GM10266 (cell line): ENCODE results near the gene ARHGEF11.
A peak's percentile ranks its signal among the peaks of the same experiment; 100 is the strongest.

ENCODE experiments used
- DNase-seq: peaks from one replicate; pipeline ENCODE4 v3.0.0; 2012; ENCODE audit errors: extremely low spot score
- CTCF ChIP-seq: IDR thresholded peaks from 2 replicates; pipeline ENCODE4 v1.5.1; 2012; ENCODE audit warnings: mild to moderate bottlenecking, low read depth; ENCODE audit not compliant: control insufficient read depth, insufficient read depth; ENCODE audit errors: missing control alignments

Gene ARHGEF11

DNA sequence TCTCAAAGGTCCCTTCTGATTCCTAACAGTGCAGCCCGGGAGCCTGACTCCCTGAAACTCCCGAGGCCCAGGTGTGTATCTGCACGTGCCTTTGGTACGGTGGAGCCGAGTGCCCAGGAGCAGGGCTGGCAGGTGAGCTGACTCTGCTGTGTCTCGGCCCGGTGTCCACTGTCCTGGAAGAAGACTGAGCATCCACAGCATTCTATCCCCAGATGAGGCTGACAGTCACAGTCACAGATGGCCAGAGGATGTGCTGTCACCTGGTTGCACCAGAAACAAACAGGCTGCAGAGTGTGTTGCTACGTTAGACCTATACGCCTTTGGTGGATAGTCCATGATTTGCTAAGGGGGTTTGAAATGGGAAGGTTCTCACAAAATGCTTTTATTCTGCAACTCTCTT is 44.2 kb upstream of the ARHGEF11 start:
- no peak for DNase-seq
- TF ChIP-seq CTCF = peak; percentile 3

DNA sequence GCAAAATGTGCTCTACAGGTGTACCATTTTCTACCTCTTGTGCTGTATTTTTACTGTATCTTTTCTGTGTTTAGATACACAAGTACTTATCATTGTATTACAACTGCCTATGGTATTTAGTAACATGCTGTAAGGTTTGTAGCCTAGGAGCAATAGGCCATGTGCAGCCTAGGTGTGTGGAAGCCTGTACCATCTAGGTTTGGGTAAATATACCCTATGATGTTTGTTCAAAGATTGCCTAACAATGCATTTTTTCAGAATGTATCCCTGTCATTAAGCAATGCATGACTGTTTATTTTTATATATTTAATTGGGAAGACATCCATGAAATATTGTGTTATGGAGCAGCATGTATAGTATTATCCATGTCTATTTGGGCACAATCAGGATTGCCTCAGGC is 43.1 kb upstream of the ARHGEF11 start:
- TF ChIP-seq CTCF = no peak
- no peak for DNase-seq

DNA sequence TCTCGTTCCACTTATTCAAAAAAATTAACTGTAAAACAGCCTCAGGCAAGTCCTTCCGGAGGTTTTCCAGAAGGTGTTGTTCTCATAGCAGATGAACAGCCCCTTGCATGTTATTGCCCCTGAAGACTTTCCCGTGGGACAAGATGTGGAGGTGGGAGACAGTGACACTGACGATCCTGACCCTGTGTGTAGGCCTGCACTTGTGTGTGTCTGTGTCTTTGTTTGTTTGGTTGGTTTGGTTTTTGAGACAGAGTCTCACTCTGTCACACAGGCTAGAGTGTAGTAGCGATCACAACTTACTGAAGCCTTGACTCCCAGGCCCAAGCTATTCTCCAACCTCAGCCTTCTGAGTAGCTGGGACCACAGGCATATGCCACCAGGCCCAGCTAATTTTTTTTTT is 41.5 kb upstream of the ARHGEF11 start:
- TF ChIP-seq CTCF = no peak
- DNase-seq = no peak

- TF ChIP-seq CTCF = no peak
- DNase-seq = no peak
These were observed 40.8 kb upstream of the ARHGEF11 start for GRCh38 chr1:157086299-157086698.

DNA sequence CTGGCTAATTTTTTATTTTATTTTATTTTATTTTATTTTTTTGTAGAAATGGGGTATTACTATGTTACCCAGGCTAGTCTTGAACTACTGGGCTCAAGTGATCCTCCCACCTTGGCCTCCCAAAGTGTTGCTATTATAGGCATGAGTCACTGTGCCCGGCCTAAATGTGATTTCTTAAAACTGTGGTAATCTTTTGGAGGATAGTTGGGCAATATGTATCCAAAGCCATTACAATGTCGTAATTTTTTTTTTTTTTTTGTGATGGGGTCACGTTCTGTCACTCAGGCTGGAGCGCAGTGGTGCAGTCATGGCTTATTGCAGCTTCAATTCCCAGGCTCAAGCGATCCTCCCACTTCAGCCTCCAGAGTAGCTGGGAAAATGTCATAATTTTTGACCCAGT is 39.9 kb upstream of the ARHGEF11 start:
- TF ChIP-seq CTCF = no peak
- no peak for DNase-seq

DNA sequence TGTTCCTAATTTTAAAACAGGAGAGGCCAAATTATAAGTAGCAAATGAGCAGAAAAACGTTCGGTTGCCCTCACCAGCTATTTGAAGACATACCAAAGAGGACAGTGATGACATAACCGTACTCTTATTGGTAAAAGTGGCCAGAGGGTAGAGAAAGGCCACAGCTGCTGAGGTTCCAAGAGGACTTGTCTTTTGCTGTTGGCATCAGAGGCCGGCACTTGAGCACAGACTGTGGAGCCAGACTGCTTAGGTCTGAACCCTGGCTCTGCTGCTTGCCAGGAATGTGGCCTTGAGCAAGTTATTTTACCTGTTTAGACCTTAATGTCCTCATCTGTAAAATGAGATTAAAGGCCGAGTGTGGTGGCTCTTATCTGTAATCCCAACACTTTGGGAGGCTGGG is 39.2 kb upstream of the ARHGEF11 start:
- no peak for TF ChIP-seq CTCF
- no peak for DNase-seq

GRCh38 chr1:157081707-157082106 is 36.2 kb upstream of the ARHGEF11 start:
- DNase-seq = no peak
- TF ChIP-seq CTCF = no peak
